CD4-positive, alpha-beta T cell treated with Interleukin-15 for 4 hours (primary cell): ENCODE results near the gene IFITM1.
"Not testable (repeated sequence)": the region's sequence is repeated elsewhere in the genome, so short reads cannot be mapped to it uniquely, and the experiment has no call there.

Source experiments
- DNase-seq: peaks from one replicate; pipeline ENCODE4 v3.0.0-alpha.2; 2020; ENCODE audit warnings: low spot score

IFITM1 gene

GRCh38 chr11:346529-346928, 32.7 kb downstream of the IFITM1 start:
- no peak for DNase-seq

GRCh38 chr11:349270-349954, 35.6 kb downstream of the IFITM1 start:
- not testable (repeated sequence) for DNase-seq

GRCh38 chr11:350033-350722, 36.3 kb downstream of the IFITM1 start:
- not testable (repeated sequence) for DNase-seq

GRCh38 chr11:350723-351255, 36.9 kb downstream of the IFITM1 start:
- no peak for DNase-seq

GRCh38 chr11:351411-351810, 37.6 kb downstream of the IFITM1 start:
- no peak for DNase-seq

- DNase-seq, result no peak
Measured at GRCh38 chr11:352456-353031, 38.7 kb downstream of the IFITM1 start.

- no peak for DNase-seq
Measured at GRCh38 chr11:353179-353873, 39.5 kb downstream of the IFITM1 start.

- peak; percentile 83 for DNase-seq
Measured at GRCh38 chr11:355581-356458, 42.0 kb downstream of the IFITM1 start.

- no peak for DNase-seq
Measured at GRCh38 chr11:356610-357009, 42.8 kb downstream of the IFITM1 start.

GRCh38 chr11:357582-357981, 43.7 kb downstream of the IFITM1 start:
- DNase-seq, result no peak

GRCh38 chr11:358129-358800, 44.4 kb downstream of the IFITM1 start:
- DNase-seq, result no peak

GRCh38 chr11:359181-359714, 45.4 kb downstream of the IFITM1 start:
- peak; percentile 54 for DNase-seq

- no peak for DNase-seq
Measured at GRCh38 chr11:360326-361280, 46.8 kb downstream of the IFITM1 start.

- no peak for DNase-seq
Measured at GRCh38 chr11:362642-363442, 49.0 kb downstream of the IFITM1 start.

GRCh38 chr11:363443-363805, 49.6 kb downstream of the IFITM1 start:
- DNase-seq, result not testable (repeated sequence)

- DNase-seq, result peak; percentile 85
Measured at GRCh38 chr11:363948-364761, 50.3 kb downstream of the IFITM1 start.
